ENCODE data around the gene MKRN2OS. TPM values are rescaled to one million over a fixed set of nuclear protein-coding genes. Genes with fewer than 3 reads are reported as not detected.

MKRN2OS gene
- polyA plus RNA-seq, 1 donor (not counting 4 experiments of a cell fraction or from before 2014, with no cell fraction given), result 4.0 TPM

GRCh38 chr3:12571986-12572385 is 26.7 kb upstream of the MKRN2OS start:
- DNase-seq (ENCODE audit: low read depth, low spot score) (no peak), FAIRE-seq (no peak)
- dilution Hi-C loops (cut with MboI; ENCODE audit: extremely low pct_ligation_motif_present, low sequenced_read_pairs), result no loop called here
- no peaks in the 10 kb centered on the region for H3K9me3 ChIP-seq (ENCODE audit: control insufficient read depth, low read depth, low read length)
- no peak overlapping the region for H3K27ac ChIP-seq (ENCODE audit: control insufficient read depth, insufficient read depth, low read length)
- H2AFZ ChIP-seq (ENCODE audit: control insufficient read depth, low read length), result no peak overlapping the region
- no peaks in the 10 kb centered on the region for H3K4me1 ChIP-seq (ENCODE audit: control insufficient read depth, extremely low read depth, insufficient read depth, low read length)
- H3K9ac ChIP-seq (ENCODE audit: control insufficient read depth, extremely low read depth, insufficient read depth, low read length), result no peak overlapping the region
- H3K36me3 ChIP-seq (ENCODE audit: control insufficient read depth in 2 of 2, extremely low read depth in 1 of 2, insufficient read depth in 2 of 2, low read length in 2 of 2), result peaks cover 24 to 37% of the 10 kb centered on the region in 2 experiments
- no peak overlapping the region for H3K4me3 ChIP-seq (ENCODE audit: control insufficient read depth in 2 of 3, extremely low read depth in 1 of 3, insufficient read depth in 2 of 3, low read depth in 1 of 3, low read length in 3 of 3)
- TF ChIP-seq CTCF (optimal IDR thresholded peaks at IDR 0.05 in 1 of 3, IDR thresholded peaks at IDR 0.05 in 1 of 3, conservative IDR thresholded peaks at IDR 0.05 in 1 of 3; ENCODE audit: extremely low read depth in 1 of 3, insufficient read depth in 2 of 3, low read length in 3 of 3), result no peak
- TF ChIP-seq EZH2 (IDR thresholded peaks at IDR 0.05; ENCODE audit: low read length), result no peak
- peaks cover 14% of the 10 kb centered on the region for H3K79me2 ChIP-seq (ENCODE audit: control insufficient read depth, insufficient read depth, low read length)
- peaks cover 2% of the 10 kb centered on the region for H4K20me1 ChIP-seq (ENCODE audit: control insufficient read depth, extremely low read depth, insufficient read depth, low read length)
- no peak overlapping the region for H3K4me2 ChIP-seq (ENCODE audit: control insufficient read depth, extremely low read depth, insufficient read depth, low read depth, low read length)
- H3K27me3 ChIP-seq (ENCODE audit: control insufficient read depth, extremely low read depth, insufficient read depth, low read length), result no peaks in the 10 kb centered on the region
- no peaks in the 10 kb centered on the region for H3K9me1 ChIP-seq (ENCODE audit: control insufficient read depth, extremely low read depth, insufficient read depth, low read length)

- DNase-seq (ENCODE audit: low read depth, low spot score) (no peak), FAIRE-seq (no peak)
- H3K27ac ChIP-seq (ENCODE audit: control insufficient read depth, insufficient read depth, low read length), result no peak overlapping the region
- no peak overlapping the region for H3K4me3 ChIP-seq (ENCODE audit: control insufficient read depth in 2 of 3, extremely low read depth in 1 of 3, insufficient read depth in 2 of 3, low read depth in 1 of 3, low read length in 3 of 3)
- H3K9ac ChIP-seq (ENCODE audit: control insufficient read depth, extremely low read depth, insufficient read depth, low read length), result no peak overlapping the region
- H3K4me2 ChIP-seq (ENCODE audit: control insufficient read depth, extremely low read depth, insufficient read depth, low read depth, low read length), result no peak overlapping the region
- H3K27me3 ChIP-seq (ENCODE audit: control insufficient read depth, extremely low read depth, insufficient read depth, low read length), result no peaks in the 10 kb centered on the region
- no peak for TF ChIP-seq EZH2 (IDR thresholded peaks at IDR 0.05; ENCODE audit: low read length)
- no peak for TF ChIP-seq CTCF (optimal IDR thresholded peaks at IDR 0.05 in 1 of 3, IDR thresholded peaks at IDR 0.05 in 1 of 3, conservative IDR thresholded peaks at IDR 0.05 in 1 of 3; ENCODE audit: extremely low read depth in 1 of 3, insufficient read depth in 2 of 3, low read length in 3 of 3)
- peaks cover 34% of the 10 kb centered on the region for H3K79me2 ChIP-seq (ENCODE audit: control insufficient read depth, insufficient read depth, low read length)
- H3K9me3 ChIP-seq (ENCODE audit: control insufficient read depth, low read depth, low read length), result no peaks in the 10 kb centered on the region
- dilution Hi-C loops (cut with MboI; ENCODE audit: extremely low pct_ligation_motif_present, low sequenced_read_pairs), result no loop called here
- H3K9me1 ChIP-seq (ENCODE audit: control insufficient read depth, extremely low read depth, insufficient read depth, low read length), result no peaks in the 10 kb centered on the region
- H3K36me3 ChIP-seq (ENCODE audit: control insufficient read depth in 2 of 2, extremely low read depth in 1 of 2, insufficient read depth in 2 of 2, low read length in 2 of 2), result peaks cover 21 to 26% of the 10 kb centered on the region in 2 experiments
- H2AFZ ChIP-seq (ENCODE audit: control insufficient read depth, low read length), result no peak overlapping the region
- H4K20me1 ChIP-seq (ENCODE audit: control insufficient read depth, extremely low read depth, insufficient read depth, low read length), result peaks cover 2% of the 10 kb centered on the region
- no peaks in the 10 kb centered on the region for H3K4me1 ChIP-seq (ENCODE audit: control insufficient read depth, extremely low read depth, insufficient read depth, low read length)
Measured at GRCh38 chr3:12569836-12570235, 24.5 kb upstream of the MKRN2OS start.
